VCaP (cell line): ENCODE data around the gene CYFIP1.
A peak's percentile ranks its signal among the peaks of the same experiment; 100 is the strongest.
"Not testable (repeated sequence)": the region's sequence is repeated elsewhere in the genome, so short reads cannot be mapped to it uniquely, and the experiment has no call there.

ENCODE experiments used
- H3K27ac ChIP-seq: fragments of 450-650 bp; 2 replicates; pipeline ENCODE4 v1.5.1; 2017
- CTCF ChIP-seq: fragments of 450-650 bp; conservative IDR thresholded peaks from 2 replicates; pipeline ENCODE4 v1.5.1; 2017; ENCODE audit warnings: mild to moderate bottlenecking, moderate library complexity

Gene CYFIP1

GRCh38 chr15:22980189-22981050, at the start of gene CYFIP1:
CYFIP1 (minus strand) TSS chr15:22980368; CDS start chr15:22947285, 33,083 bp downstream.
- TF ChIP-seq CTCF = no peak
- peak within 1 kb of the TSS; percentile 92 for H3K27ac ChIP-seq

- no peak overlapping the region for H3K27ac ChIP-seq
These were observed 46.0 kb upstream of the CYFIP1 start for GRCh38 chr15:23026218-23026617.

GRCh38 chr15:23022156-23022555, 42.0 kb upstream of the CYFIP1 start:
- TF ChIP-seq CTCF = no peak
- H3K27ac ChIP-seq = no peak overlapping the region

More at GRCh38 chr15:23026218-23026617, 46.0 kb upstream of the CYFIP1 start:
- TF ChIP-seq CTCF = no peak

- H3K27ac ChIP-seq = no peak overlapping the region
- TF ChIP-seq CTCF = no peak
These were observed 34.3 kb upstream of the CYFIP1 start for GRCh38 chr15:23014394-23015000.

- TF ChIP-seq CTCF = no peak
- no peak overlapping the region for H3K27ac ChIP-seq
These were observed 33.5 kb upstream of the CYFIP1 start for GRCh38 chr15:23013681-23014080.

- H3K27ac ChIP-seq = not testable (repeated sequence)
These were observed 32.4 kb upstream of the CYFIP1 start for GRCh38 chr15:23012616-23013015.

- 0 out of 2 replicates have a peak, but pooled peaks have one; percentile 11 for TF ChIP-seq CTCF
These were observed 23.6 kb upstream of the CYFIP1 start for GRCh38 chr15:23003736-23004135.

GRCh38 chr15:23002920-23003319, 22.8 kb upstream of the CYFIP1 start:
- TF ChIP-seq CTCF = no peak
- H3K27ac ChIP-seq = no peak overlapping the region

More at GRCh38 chr15:23003736-23004135, 23.6 kb upstream of the CYFIP1 start:
- no peak overlapping the region for H3K27ac ChIP-seq
